ENCODE results near the gene ESPN. TPM values are rescaled to one million over a fixed set of nuclear protein-coding genes. Genes with fewer than 3 reads are reported as not detected.
"Not testable (repeated sequence)": the region's sequence is repeated elsewhere in the genome, so short reads cannot be mapped to it uniquely, and the experiment has no call there.

Gene ESPN
- total RNA-seq, 2 experiments from 2014 or later = 0.08 to 0.23 TPM

DNA sequence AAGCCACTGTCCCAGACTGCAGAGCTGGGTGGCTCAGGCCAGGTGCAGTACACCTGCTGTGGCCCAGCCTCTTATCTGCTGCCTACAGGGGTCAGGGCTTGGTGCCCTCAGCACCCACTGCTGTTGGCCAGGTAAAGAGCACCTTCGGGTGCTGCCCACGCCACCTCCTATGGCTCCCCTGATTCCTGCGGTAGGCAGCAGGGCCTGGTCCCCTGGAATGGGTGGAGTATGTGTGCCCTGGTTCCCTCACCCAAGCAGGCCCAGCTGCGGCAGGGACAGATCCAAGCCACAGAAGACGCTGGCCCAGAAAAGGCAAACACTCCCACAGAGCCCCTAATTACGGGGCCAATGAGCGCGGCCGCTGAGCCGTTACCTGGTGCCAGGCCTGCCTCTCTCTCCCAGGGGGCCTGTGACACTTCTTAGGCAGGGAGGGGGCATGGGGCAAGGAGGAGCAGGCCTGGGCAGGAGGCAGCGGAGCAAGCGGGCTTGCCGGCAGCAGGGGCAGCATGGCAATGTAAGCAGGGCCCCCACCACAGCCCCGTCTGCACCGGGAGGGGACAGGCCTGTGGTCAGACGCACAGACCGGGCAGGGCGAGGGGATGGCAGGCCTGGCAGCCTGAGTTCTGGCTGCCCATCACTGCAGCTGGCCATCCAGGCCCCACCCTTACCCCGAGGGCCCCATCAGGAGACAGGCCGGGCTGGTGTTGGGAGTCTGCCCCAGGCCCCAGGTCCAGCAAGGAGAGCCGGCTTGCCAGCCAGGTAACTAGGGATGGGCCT, 19.0 kb downstream of the ESPN start:
- ChIA-PET POLR2A (no interaction called here), CTCF (no interaction called here)

DNA sequence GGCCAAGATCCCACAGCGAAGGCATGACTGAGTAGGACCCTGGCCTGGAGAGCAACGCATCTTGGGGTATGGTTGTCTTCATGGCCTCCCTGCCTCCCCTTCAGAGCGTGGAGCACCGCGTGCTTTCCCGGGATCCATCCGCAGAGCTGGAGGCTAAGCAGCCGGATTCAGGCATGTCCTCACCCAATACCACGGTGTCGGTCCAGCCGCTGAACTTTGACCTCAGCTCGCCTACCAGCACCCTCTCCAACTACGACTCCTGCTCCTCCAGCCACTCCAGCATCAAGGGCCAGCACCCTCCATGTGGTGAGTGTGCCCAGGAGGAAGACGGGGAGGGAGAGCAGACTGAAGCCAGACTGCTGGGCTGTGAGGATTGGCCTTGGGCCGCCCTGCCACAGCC, 19.8 kb downstream of the ESPN start:
- POLR2A ChIA-PET = no interaction called here
- CTCF ChIA-PET = no interaction called here

DNA sequence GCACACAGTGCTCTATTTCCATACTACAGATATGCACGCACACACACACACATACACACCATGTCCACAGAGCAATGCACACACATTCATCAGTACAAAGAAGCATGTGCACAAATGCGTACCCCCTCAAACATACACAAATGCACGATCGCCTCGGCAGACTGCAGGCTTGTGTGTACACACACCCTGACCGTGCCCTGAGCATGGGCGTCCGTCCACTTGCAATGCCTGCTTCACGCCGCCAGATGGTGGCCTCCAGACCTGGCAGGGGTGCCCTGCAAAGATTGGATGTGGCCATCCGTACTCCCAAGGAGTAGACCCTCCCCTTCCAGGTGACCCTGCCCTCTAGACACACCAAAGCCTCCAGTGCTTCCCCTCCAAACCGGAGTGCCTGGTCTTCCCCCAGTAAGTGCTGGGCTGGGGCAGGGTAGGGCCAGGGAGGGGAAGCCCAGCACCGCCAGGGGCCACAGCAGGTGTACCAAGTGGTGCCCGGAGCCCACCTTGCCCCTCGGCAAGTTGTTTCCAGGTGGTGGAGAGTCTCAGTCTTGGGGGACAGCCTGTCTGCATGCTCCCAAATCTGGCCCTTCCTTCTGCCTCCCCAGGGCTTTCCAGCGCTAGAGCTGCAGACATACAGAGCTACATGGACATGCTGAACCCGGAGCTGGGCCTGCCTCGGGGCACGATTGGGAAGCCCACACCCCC, 20.6 kb downstream of the ESPN start:
- POLR2A ChIA-PET = no interaction called here
- CTCF ChIA-PET = interaction anchor here (1.0 to 1.6 kb wide), 2 partner anchors 10 to 29 kb away, joined by 3 to 5 read pairs; no protein-coding TSS in a partner anchor

DNA sequence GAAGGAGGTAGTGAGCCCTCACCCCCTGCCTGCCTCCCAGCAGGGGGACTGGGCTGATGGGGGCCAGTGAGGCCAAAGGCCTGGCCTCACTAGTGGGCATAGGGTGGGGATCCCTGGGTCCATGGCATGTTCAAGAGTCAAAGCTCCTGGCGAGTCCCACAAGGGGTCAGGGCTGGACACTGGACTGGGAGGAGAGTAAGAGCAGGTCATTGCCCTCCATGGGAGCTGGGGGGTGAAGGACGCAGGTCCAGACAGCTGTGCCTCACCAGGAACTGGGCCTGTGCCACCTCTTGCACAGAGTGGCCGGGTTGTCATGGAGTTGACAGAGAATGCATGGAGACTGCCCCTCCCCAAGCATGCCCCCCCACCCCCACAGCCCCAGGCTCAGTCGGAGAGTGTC, 21.4 kb downstream of the ESPN start:
- CTCF ChIA-PET = interaction anchor here (1.0 to 1.6 kb wide), 3 partner anchors 8 to 28 kb away, joined by 3 to 5 read pairs (median 3); no protein-coding TSS in a partner anchor
- POLR2A ChIA-PET = not testable (repeated sequence)

DNA sequence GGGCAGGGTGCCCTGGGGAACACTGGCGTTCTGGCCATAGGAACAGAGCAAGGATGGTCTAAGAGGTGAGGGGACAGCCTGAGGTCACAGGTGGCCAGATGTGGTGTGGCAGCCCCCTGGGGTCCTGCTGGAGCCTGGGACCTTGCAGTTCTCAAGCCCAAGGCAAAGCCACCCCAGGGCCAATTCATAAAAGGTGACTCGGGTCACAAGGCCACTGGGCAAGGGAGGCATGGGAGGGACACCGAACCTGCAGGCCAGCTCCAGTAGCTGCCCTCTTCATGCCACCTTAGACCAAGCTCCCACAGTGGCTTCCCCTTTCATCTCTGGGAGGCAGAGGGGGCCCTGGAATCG, 22.1 kb downstream of the ESPN start:
- ChIA-PET CTCF (interaction anchor here (0.6 to 1.6 kb wide), 4 partner anchors 8 to 301 kb away, joined by 3 to 5 read pairs (median 3); no protein-coding TSS in a partner anchor), POLR2A (no interaction called here)

DNA sequence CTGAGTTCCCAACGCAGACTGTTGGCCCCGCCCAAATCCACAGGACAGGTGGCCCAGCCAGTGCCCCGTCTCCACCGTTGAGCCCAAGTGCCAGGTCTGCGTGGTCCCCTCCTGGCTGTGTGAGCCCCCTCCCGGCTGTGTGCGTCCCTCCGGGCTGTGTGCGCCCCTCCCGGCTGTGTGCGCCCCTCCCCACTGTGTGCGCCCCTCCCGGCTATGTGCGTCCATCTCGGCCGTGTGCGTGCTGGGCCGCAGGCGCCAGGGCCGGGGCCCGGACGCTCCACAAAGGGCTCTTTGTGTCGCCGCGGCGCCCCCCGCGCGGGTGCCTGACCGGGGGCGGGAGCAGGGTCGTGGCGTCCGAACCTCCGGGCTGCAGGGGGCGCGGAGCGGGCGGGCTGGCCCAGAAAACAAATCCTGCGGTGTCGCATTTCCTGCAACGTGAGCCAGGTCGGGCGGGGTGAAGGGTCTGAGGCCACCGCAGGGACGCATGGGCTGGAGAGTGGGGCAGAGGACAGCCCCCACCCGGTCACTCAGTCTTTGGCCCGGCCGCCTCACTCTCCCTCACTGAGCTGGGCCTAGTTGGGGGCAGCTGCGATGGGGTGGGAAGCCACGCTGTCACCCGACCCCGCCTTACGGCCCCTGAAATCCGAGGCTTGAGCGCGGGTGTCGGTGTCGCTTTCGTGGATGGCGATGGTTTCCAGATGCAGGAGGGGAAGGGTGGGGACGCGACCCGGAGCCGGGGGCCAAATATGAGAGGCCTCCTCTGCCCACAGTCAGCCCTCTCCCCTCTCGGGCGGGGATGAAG, 22.6 kb downstream of the ESPN start:
- CTCF ChIA-PET = interaction anchor here (0.7 to 2.2 kb wide), 4 partner anchors 8 to 104 kb away, joined by 3 to 11 read pairs (median 4); no protein-coding TSS in a partner anchor
- POLR2A ChIA-PET = no interaction called here

DNA sequence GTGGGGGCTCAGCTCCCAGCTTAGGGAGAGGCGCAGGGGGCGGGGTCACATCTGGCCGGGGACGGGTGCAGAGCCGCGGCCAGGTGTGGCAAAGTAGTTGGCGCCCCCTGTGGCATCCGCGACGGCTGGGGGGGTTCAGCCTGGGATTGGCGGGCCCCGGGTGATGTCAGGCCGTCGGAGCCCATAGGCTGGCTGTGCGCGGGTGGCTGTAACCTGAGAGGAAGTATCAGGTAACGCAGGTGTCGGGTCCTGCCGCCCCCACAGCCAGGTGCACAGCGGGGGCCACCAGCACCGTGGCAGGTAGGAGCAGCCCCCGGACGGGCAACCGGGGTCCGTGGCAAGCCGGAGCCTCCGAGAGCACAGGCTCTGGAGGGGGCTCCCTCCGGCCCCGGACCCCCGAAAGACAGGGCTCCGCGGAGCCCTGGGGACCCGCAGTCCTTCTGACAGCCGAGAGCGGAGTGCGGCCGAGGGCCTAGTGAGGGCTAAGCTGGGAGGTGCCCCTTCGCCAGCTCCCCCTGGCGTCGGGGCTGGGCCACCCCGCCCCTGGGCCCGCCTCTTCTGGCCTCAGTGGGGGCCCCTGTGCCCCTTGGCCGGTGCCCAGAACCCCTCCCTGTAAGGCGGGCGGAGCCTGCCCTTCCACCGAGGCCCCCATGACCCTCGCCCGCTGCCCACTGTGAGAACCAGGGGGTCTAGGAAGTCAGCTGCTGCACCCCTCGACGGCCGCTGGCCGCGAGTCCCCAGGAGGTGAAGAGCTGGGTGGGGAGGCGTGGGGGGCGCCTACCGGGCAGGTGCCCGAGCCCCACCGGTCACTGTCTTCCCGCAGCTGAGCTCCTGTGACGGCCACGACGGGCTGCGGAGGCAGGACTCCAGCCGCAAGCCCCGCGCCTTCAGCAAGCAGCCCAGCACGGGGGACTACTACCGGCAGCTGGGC, 23.5 kb downstream of the ESPN start:
- POLR2A ChIA-PET = no interaction called here
- CTCF ChIA-PET = interaction anchor here (0.6 to 5.5 kb wide), 7 partner anchors 9 to 558 kb away, joined by 3 to 40 read pairs (median 5); no protein-coding TSS in a partner anchor

DNA sequence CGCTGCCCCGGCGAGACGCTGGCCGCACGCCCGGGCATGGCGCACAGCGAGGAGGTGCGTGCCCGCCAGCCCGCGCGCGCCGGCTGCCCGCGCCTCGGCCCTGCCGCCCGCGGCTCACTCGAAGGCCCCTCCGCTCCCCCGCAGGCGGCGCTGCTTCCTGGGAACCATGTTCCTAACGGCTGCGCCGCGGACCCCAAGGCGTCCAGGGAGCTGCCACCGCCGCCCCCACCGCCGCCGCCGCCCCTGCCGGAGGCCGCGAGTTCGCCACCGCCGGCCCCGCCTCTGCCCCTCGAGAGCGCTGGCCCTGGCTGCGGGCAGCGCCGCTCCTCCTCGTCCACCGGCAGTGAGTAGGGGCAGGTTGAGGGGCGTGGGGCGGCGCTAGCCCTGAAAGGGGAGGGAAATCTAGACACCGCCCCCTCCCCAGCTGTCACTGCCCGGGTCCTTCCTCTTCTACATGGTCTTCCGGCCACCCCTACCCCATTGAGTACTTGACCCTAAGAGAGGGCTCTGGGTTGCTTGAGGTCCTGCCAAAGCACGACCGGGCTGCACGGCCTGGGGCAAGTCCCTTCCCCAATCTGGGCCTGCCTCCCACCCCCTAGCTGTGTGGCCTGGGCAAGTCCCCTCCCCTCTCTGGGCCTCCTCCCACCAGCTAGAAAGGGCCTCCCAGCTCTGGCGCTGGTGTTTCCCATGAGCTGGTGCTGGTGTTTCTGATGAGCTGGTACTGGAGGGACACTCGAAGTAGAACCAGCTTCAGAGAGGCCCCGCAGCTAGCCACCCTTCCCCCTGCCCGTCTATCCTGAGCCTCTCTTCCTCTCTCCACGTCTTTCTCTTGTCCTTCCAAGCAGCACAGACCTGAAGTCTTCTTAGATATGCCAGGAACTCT, 24.4 kb downstream of the ESPN start:
- ChIA-PET CTCF (interaction anchor here (0.6 to 5.5 kb wide), 5 partner anchors 10 to 558 kb away, joined by 3 to 40 read pairs (median 7); no protein-coding TSS in a partner anchor), POLR2A (no interaction called here)

DNA sequence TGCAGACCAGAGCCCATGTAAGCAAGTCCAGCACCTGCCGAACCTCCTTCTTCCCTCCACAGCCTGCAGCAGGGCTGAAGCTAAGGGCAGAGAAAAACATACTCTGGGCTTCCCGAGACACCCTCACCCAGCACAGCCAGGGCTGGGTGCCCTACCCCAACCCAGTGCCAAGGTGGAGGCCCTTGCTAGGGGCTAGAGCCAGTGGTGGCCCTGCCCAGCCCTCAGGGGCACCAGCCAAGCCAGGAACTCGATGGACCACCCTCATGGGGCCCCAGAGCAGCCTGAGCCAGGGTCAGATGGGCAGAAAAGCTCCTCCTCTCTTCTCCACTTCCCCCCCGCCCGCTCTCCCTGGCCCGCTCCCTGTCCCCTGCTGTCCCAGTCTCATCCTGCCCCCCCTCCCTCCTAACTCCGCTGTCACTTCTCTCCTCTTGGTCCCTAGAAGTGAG, 25.5 kb downstream of the ESPN start:
- ChIA-PET POLR2A (no interaction called here), CTCF (interaction anchor here (0.6 to 5.5 kb wide), 5 partner anchors 10 to 45 kb away, joined by 3 to 40 read pairs (median 5); no protein-coding TSS in a partner anchor)

DNA sequence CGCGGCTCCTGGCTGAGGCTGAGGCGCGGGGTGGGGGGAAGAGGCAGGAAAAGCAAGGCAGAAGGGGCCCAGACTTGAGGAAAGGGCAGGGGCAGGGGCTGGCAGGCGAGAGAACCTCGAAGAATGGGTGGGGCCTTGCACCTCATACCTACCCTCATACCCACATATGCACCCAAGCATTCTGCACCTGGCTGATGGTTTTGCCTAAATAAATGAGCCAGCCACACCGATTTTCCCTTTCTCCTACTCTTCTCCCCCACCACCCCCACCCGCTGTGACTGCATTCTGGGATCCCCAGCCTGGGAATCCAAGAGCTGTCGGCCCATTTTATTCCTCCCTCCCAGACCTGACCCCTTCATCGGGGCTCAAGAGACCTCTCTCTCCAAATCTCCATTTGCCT, 25.9 kb downstream of the ESPN start:
- POLR2A ChIA-PET = not testable (repeated sequence)
- CTCF ChIA-PET = interaction anchor here (0.9 to 5.5 kb wide), 5 partner anchors 9 to 46 kb away, joined by 3 to 40 read pairs (median 5); no protein-coding TSS in a partner anchor

DNA sequence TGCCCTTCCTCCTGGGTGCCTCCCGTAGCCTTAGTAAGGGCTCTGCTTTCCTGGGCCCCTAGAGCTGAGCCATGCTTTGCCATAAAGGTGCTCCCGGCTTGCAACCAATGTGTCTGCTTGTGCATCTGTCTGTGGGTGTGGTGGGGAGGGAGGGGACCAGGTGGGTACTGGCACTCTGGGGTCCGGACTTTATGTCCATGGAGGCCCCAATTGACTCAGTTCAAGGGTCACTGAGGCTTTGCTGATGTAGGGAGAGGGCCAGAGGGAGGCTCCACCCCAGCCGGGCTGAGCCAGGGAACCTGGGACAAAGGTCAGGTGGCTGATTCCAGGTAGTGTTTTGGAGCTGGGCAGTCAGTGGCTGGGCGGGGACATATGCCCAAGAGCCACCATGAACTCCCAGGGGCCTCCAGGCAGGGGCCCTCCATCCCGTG, 26.4 kb downstream of the ESPN start:
- CTCF ChIA-PET = interaction anchor here (1.1 to 5.5 kb wide), 5 partner anchors 9 to 206 kb away, joined by 3 to 40 read pairs (median 5); no protein-coding TSS in a partner anchor
- POLR2A ChIA-PET = no interaction called here

DNA sequence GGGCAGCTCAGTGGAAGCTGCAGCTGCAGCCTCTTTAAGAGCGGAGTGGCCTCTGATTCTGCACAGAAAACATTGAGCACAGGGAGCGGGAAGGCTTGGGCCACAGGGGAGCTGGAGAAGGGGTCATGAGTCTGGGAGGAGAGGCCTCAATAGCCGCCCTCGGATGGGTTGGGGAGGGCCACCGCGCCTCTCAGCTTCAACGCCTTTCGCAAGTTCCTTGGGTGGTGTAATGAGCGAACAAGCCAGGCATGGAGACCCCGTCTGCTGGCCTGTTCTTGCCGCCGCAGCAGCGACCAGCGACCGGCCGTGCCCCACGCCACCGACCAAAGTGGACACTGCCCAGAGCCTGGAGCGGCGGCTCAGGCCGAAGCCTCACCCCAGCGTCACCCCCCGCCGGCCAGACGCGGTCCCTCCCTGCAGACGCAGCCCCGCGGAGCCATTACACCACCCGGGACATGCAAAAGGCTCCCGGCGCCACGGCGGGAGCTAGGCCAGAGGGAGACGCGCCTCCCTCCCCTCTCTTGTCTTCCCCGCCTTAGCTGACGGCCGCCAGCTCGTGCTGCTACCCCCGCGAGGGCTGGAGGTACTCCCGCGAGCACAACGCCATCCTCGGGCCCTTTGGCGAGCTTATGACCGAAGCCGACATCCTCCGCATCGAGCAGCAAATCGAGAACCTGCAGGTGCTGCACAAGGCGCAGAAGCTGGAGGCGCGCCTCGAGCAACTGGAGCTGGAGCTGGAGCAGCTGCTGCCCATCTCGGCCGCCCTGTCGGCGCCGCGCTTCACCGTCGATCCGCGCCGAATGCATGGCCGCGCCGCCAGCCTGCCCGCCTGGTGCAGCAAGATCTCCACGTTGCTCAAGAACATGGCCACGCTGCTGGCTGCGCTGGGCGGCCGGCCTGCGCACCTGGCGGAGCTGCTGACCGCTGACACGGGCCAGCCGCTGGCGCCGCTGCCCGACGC, 29.6 kb downstream of the ESPN start:
- CTCF ChIA-PET = interaction anchor here (0.6 to 2.2 kb wide), 8 partner anchors 8 to 40 kb away, joined by 3 to 7 read pairs (median 5); no protein-coding TSS in a partner anchor
- POLR2A ChIA-PET = not testable (repeated sequence)

DNA sequence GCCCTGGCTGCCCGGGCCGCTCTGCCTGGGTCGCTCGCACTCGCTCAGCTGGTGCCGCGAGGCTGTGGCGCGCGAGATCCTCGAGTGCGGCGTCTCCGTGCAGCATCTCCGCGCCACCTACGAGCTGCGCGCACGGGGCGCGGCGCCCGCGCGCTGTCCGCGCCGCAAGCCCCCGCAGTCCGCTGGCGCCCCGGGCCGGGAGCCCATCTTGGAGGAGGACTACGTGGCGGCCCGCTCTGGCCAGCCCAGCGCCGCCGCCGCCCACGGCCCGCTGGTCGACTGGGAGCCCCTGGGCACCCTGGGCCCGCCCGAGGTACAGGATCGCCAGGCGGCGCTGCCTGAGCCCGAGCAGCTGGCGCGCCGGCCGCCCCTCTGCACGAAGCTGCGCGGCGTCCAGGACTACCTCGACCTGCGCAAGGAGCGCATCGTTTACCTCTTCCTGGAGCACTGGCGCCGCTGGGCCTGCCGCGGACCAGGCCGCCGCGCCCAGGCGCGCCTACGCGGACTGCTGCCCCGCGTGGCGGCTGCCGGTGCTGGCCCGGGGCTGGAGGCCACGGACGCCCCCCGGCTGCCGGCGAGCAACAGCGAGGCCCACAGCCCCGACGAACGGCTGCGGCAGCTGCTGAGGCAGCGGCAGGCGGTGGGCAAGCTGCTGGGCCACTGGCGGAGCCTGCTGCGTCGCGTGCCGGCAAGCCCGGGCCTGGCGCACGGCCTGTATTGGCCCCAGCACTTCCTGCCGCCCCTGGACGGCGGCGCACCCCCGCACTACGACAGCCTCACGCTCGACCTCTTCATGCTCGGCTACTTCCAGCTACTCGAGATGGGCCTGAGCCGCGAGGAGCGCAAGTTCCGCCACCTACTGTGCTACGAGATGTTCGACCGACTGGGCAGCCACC, 30.5 kb downstream of the ESPN start:
- ChIA-PET POLR2A (no interaction called here), CTCF (interaction anchor here (0.6 to 2.2 kb wide), 10 partner anchors 8 to 39 kb away, joined by 3 to 7 read pairs (median 4); no protein-coding TSS in a partner anchor)

DNA sequence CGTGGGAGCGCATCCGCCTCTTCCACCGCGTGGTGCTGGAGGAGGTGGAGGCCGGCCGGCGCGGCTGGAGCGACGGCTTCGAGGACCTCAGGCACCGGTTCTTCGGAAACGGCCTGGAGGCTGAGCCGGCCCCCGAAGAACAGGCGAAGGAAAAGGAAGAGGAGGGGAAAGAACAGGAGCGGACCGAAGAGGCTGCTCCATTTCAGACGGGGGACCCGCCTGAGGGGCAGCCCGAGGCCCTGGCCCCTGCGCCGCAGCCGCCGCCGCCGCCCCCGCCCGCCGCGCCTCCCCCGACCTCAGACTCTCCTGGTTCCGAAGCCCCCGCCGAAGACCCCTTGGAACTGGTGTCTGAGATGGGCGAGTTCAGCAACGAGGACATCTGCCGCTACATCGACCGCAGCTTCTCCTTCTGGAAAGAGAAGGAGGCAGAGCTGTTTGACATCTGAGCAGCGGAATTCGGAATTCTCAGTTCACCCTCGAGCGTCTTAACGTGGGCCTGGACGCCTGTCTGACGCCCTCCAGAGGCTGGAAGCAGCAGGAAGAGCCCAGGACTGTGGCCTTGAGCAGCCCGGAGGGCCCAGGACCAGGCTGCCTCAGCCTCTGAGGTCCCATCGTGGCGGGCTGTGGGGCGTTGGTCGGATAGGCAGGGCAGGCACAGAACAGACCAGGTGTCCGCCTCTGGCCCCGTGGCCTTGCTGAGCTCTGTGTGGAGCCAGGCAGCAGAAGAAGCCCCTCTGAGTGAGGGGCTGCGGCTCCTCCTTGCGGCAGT, 31.4 kb downstream of the ESPN start:
- CTCF ChIA-PET = interaction anchor here (0.8 to 2.2 kb wide), 4 partner anchors 8 to 33 kb away, joined by 3 to 5 read pairs (median 4); no protein-coding TSS in a partner anchor
- POLR2A ChIA-PET = not testable (repeated sequence)
